MV-4-11 (cell line): ENCODE measurements around the gene OCA2.

Experiments
- DNase-seq: peaks from one replicate; lab custom pipeline; 2025; lab: John Stamatoyannopoulos, UW

Gene OCA2

GRCh38 chr15:27845535-27846369 lies 253.4 kb downstream of the OCA2 start:
- no peak for DNase-seq

GRCh38 chr15:27844018-27844666 lies 255.0 kb downstream of the OCA2 start:
- DNase-seq: peak; percentile 2

GRCh38 chr15:27843146-27843545 lies 256.0 kb downstream of the OCA2 start:
- DNase-seq: no peak

GRCh38 chr15:27842526-27842925 lies 256.6 kb downstream of the OCA2 start:
- DNase-seq: peak; percentile 88

- DNase-seq: no peak
These were observed 263.7 kb downstream of the OCA2 start for GRCh38 chr15:27835233-27835939.

- no peak for DNase-seq
These were observed 264.4 kb downstream of the OCA2 start for GRCh38 chr15:27834684-27835083.

- no peak for DNase-seq
These were observed 265.1 kb downstream of the OCA2 start for GRCh38 chr15:27833974-27834373.

- no peak for DNase-seq
These were observed 265.9 kb downstream of the OCA2 start for GRCh38 chr15:27833178-27833577.

GRCh38 chr15:27832237-27832596 lies 266.9 kb downstream of the OCA2 start:
- no peak for DNase-seq

GRCh38 chr15:27831384-27832236 lies 267.5 kb downstream of the OCA2 start:
- DNase-seq: no peak

- no peak for DNase-seq
These were observed 270.4 kb downstream of the OCA2 start for GRCh38 chr15:27828746-27829145.

- DNase-seq: no peak
These were observed 272.0 kb downstream of the OCA2 start for GRCh38 chr15:27826902-27827714.

GRCh38 chr15:27826411-27826810 lies 272.7 kb downstream of the OCA2 start:
- DNase-seq: no peak

GRCh38 chr15:27824841-27825422 lies 274.2 kb downstream of the OCA2 start:
- no peak for DNase-seq

GRCh38 chr15:27821273-27821672 lies 277.8 kb downstream of the OCA2 start:
- DNase-seq: no peak

- DNase-seq: no peak
These were observed 278.4 kb downstream of the OCA2 start for GRCh38 chr15:27820722-27821121.

GRCh38 chr15:27820232-27820631 lies 278.9 kb downstream of the OCA2 start:
- DNase-seq: peak; percentile 96

- DNase-seq: no peak
These were observed 281.9 kb downstream of the OCA2 start for GRCh38 chr15:27817258-27817657.

- no peak for DNase-seq
These were observed 282.3 kb downstream of the OCA2 start for GRCh38 chr15:27816790-27817189.

GRCh38 chr15:27815035-27815434 lies 284.1 kb downstream of the OCA2 start:
- DNase-seq: no peak

GRCh38 chr15:27813139-27813538 lies 286.0 kb downstream of the OCA2 start:
- no peak for DNase-seq
